Right atrium auricular region (tissue), 2 donors: ENCODE data around the gene AKR7A3. TPM values are rescaled to one million over a fixed set of nuclear protein-coding genes. Genes with fewer than 3 reads are reported as not detected.
"Not testable (repeated sequence)": the region's sequence is repeated elsewhere in the genome, so short reads cannot be mapped to it uniquely, and the experiment has no call there.

Source experiments
- DNase-seq: peaks from one replicate; pipeline ENCODE4 v3.0.0-alpha.2; 2019; ENCODE audit warnings: low spot score
- H3K27ac ChIP-seq, 2 donors: fragments of 200-600 bp; sonication (generic); 1 replicate in 1 of 2; 2 replicates in 1 of 2; pipeline ENCODE4 v1.5.1; 2016 to 2019
- H3K27me3 ChIP-seq, 2 donors: fragments of 200-600 bp; sonication (generic); one replicate each; pipeline versions ENCODE4 v1.5.1 to v1.6.0; 2017 to 2019
- H3K36me3 ChIP-seq: fragments of 200-600 bp; sonication (generic); one replicate; pipeline ENCODE4 v1.5.1; 2016
- H3K4me1 ChIP-seq, 2 donors: fragments of 200-600 bp; sonication (generic); one replicate each; pipeline versions ENCODE4 v1.5.1 to v1.6.0; 2017 to 2019
- H3K4me3 ChIP-seq, 2 donors: fragments of 200-600 bp; sonication (generic); 1 replicate in 1 of 2; 2 replicates in 1 of 2; pipeline ENCODE4 v1.5.1; 2017 to 2019; ENCODE audit warnings: mild to moderate bottlenecking in 1 of 2, moderate library complexity in 1 of 2
- H3K9me3 ChIP-seq, 2 donors: fragments of 200-600 bp; sonication (generic); one replicate each; pipeline ENCODE4 v1.5.1; 2019
- CTCF ChIP-seq, 2 donors: fragments of 200-600 bp; sonication (generic); IDR thresholded peaks; one replicate each; pipeline ENCODE4 v1.5.1; 2019; ENCODE audit warnings: antibody characterized with exemption in 2 of 2
- total RNA-seq, 2 donors: library from RNA; depleted of rRNA; stranded (reverse); fragments of >200 nt; gene quantifications; one replicate each; pipeline ENCODE4 v1.1.0, GENCODE V29; 2016

The AKR7A3 gene
- total RNA-seq, 2 donors from 2014 or later: 0.20 TPM; not detected in 1

- Histone ChIP-seq H3K9me3 (no peaks in the 10 kb centered on the region), H3K4me3 (no peak overlapping the region), H3K36me3 (no peaks in the 10 kb centered on the region), H3K27ac (no peak overlapping the region), H3K27me3 (no peaks in the 10 kb centered on the region), H3K4me1 (no peaks in the 10 kb centered on the region)
- no peak for TF ChIP-seq CTCF (IDR thresholded peaks at IDR 0.05)
- DNase-seq: no peak
Measured at GRCh38 chr1:19274636-19275035, 13.9 kb downstream of the AKR7A3 start.

DNA sequence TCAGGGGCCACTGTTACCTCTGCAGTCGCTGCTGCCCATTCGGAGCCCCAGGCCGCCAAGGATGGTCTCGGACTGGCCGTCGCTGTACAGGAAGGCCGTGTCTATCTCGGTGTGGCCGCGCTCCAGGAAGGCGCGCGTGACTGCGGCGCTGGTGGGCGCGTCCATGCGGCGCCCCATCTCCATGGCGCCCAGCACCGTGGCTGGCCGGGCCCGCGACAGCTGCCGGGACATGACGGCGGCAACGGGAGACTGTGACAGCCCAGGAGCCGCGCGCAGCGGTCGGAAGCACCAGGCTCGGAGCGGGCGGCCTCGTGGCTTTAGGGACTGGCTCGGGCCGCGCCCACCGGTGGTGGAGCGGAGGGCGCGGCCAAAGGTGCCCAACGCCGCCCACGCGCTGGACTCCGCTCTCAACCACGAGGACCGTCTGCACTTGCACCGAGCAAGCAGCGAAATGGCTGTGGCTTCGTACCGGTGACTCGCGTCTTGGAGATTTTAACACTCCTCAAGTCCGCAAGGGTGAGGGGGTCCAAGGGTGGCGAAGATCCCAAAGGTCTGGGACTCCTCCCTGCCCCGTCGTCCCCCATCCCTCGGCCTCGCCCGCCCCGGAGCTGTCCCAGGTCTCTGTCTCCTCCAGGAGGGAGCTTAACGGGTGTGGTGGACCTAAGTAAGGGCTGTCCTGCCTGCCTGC lies 14.6 kb downstream of the AKR7A3 start:
- H3K9me3 ChIP-seq, H3K4me3 ChIP-seq: not testable (repeated sequence)

DNA sequence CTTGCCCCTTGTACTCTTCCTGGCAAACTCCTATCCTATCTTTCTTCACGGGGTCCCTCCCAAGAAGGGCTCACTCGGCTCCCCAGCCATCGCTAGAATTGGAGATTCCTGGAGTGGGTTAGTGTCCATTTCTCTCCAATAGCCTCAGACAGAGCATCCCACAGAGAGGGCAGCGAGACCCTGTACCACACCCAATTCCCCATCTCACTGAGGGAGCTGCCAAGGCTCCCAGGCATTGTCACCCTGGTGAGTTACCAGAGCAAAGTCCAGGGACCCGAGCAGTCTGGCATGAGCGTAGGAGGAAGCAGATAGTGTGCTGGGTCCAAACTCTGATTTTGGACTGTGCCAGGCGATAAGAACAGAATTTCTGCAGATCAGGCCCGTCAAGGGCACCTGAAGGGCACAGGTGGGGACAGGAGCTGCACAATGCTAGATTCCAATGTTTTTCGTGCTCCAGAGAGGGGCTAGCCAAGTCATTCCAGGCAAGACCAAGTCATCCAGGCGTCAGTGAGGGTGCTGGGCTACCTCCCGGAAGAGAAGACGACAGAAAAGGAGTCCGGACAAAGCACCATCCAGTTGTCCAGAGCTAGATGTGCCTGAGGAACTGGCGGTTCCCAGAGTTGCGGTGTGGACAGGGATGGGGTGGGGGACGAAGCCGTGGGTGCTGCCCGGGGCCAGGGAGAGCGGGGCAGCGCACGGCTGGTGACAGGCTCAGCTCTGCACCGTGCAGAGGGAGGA lies 15.3 kb downstream of the AKR7A3 start:
- H3K4me3 ChIP-seq: no peak overlapping the region
- no peak for DNase-seq
- no peaks in the 10 kb centered on the region for H3K4me1 ChIP-seq
- H3K27me3 ChIP-seq: no peaks in the 10 kb centered on the region
- H3K36me3 ChIP-seq: no peaks in the 10 kb centered on the region
- H3K27ac ChIP-seq: no peak overlapping the region
- TF ChIP-seq CTCF (IDR thresholded peaks at IDR 0.05): no peak
- H3K9me3 ChIP-seq: no peaks in the 10 kb centered on the region

More for the DNA sequence above, 14.6 kb downstream of the AKR7A3 start:
- H3K27ac ChIP-seq, DNase-seq, H3K36me3 ChIP-seq, H3K4me1 ChIP-seq, H3K27me3 ChIP-seq: not testable (repeated sequence)

DNA sequence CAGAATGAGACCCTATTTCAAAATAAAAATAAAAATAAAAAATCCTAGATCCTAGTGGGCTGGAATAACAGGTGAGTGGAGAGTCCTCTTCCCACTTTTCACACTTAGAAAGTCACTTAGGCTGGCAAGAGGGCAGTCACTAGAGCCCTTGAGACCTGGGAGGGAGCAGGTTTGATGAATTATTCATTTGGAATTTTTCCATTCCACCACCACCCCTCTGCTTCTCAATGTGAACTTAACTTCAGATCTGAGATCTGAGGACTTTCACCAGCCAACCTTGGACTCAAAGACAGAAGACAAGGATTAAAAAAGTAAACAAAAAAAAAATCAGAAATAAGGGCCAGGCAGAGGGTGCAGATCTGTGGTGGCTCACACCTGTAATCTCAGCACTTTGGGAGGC lies 16.5 kb downstream of the AKR7A3 start:
- H3K4me3 ChIP-seq: no peak overlapping the region
- no peak for TF ChIP-seq CTCF (IDR thresholded peaks at IDR 0.05)
- H3K4me1 ChIP-seq: no peaks in the 10 kb centered on the region
- H3K9me3 ChIP-seq: no peaks in the 10 kb centered on the region
- no peak overlapping the region for H3K27ac ChIP-seq
- no peaks in the 10 kb centered on the region for H3K27me3 ChIP-seq
- no peak for DNase-seq
- H3K36me3 ChIP-seq: no peaks in the 10 kb centered on the region

DNA sequence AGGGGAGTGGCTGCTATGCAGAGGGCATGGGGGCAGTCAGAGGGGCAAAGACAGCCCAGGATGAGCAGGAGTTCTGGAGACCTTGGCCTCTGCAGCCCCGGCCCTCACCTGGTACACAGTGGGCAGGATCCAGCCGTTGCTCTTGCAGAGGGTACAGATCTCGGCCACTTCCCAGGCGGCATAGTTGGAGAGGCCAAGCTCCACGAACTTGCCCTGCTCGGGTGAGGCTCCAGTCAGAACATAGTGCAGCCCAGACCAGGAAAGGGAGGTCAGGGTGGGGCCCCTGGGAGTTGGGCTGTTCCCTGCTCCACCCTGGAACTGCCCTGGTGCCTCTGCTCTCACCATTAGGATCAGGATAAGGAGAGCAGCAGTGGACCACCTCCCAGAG lies 18.2 kb downstream of the AKR7A3 start:
- H3K4me3 ChIP-seq, H3K9me3 ChIP-seq, H3K27me3 ChIP-seq, DNase-seq, H3K27ac ChIP-seq, H3K4me1 ChIP-seq, H3K36me3 ChIP-seq: not testable (repeated sequence)

- not testable (repeated sequence) for DNase-seq, H3K9me3 ChIP-seq, H3K4me1 ChIP-seq, H3K27me3 ChIP-seq, H3K27ac ChIP-seq, H3K4me3 ChIP-seq, H3K36me3 ChIP-seq
Measured at GRCh38 chr1:19269427-19270342, 18.9 kb downstream of the AKR7A3 start.

DNA sequence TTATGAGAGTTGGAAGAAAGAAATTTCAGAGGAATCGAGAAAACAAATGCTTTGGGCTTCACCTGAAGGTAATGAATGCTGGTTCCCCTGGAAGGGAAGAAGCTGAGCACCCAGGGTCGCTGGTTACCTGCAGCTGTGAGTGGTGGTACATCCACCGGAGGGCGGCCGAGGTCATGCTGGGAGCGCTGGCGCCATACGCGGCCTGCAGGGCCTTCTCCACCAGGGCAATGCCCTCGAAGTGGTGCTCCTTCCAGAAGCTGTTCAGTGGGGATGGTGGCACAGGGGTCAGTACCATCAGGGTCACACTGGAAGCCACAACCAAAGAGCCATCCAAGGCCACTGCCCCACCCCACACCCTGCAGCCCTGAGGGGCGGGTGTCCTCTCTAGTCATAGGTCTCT lies 20.1 kb downstream of the AKR7A3 start:
- Histone ChIP-seq H3K4me3 (no peak overlapping the region), H3K4me1 (no peaks in the 10 kb centered on the region), H3K9me3 (no peaks in the 10 kb centered on the region), H3K27ac (no peak overlapping the region), H3K27me3 (no peaks in the 10 kb centered on the region), H3K36me3 (no peaks in the 10 kb centered on the region)
- no peak for DNase-seq
- no peak for TF ChIP-seq CTCF (IDR thresholded peaks at IDR 0.05)
